ENCODE results near the gene NCLN. TPM values are rescaled to one million over a fixed set of nuclear protein-coding genes. Genes with fewer than 3 reads are reported as not detected.
"Not testable (repeated sequence)": the region's sequence is repeated elsewhere in the genome, so short reads cannot be mapped to it uniquely, and the experiment has no call there.

Gene NCLN
- total RNA-seq, 1 donor from 2014 or later = 90.0 TPM

DNA sequence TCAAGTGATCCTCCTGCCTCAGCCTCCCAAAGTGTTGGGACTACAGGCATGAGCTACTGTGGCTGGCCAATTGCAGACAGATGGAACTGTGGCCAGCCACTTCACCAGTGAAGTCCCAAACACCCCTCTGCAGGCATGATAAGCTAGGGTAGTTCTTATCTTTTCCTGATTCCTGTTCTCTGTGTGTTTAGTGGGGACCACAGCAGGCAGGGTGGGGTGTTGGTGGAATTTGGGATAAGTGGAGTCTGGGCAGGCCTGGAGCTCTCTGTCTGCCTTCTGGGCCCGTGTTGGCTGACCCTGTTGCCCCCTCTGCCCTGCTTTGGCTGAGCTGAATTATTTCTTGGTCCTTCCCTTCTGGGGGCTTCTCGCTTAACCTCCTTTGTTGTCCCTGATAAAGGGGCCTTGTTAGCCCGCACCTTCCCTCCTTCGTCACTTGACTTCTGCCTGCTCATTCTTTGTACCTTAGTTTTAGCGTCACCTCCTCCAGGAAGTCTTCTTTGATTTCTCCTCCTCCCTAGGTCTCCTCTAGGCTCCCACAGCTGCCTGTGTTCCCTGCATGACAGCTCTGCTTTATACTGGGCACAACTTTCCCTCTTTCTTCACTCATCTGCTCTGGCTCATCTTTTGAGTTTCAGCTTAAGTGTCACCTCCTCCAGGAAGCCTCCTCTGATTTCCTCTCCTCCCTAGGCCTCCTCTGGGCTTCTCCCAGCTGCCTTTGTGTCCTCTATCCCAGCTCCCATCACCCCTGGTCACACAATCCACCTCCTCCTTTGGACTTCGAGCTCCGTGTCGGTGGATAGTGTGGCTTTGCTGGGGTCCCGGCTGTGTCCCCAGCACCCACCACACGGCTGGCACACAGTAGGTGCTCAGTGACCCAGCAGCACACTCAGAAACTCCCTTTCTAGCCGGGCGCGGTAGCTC, 1.7 kb upstream of the NCLN start:
- no peak for DNase-seq (ENCODE audit: extremely low read depth, low read depth, low spot score)

DNA sequence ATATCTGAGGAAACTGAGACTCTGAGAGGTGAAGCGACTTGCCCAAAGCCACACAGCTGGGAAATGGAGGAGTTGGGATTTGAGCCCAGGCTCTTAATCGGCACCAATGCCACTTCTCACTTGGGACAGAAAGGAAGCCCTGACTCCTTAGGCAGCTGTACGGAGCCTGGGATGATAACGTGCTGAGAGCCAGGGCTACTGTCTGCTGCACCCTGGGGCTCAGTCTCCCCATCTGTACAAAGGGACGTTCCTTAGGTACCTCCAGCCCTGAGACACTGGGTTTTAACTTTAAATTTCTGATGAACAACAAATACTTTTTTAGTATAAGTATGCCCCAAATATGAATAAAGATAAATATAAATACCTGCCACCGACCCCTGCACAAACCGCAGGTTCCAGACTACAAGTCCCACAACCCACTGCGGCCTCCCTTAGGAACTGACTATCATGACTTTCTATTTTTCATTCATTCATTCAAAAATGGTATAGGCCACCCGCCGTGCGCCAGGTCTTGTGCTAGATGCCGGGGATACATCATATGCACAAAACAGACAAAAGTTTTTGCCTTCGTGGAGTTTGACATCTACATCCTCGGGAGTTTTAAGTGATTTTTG, 776 bp upstream of the NCLN start:
- no peak for DNase-seq (ENCODE audit: extremely low read depth, low read depth, low spot score)

DNA sequence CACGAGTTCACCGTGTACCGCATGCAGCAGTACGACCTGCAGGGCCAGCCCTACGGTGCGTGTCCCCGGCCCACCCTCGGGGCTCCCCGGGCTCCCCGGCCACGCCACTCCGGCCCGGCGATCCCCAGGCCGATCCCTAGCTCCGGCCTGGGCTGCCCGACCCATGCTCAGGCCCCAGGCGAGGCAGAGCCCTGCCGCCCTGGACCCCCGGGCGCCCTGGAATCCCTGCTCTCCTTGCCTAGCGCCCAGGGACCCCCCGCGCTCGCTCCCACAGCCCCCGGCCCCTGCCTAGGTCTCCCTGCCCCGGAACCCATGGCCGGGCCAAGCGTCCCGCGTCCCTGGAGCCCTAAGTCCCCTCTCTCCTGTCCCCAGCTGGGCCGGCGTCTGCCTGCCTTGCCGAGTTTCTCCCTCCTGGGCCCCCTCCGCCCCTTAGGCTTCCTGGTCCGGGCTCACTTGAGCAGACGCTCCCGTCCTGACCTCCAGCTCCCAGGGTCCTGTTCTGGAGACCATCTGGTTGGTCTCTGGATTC, 494 bp downstream of the NCLN start:
- DNase-seq (ENCODE audit: extremely low read depth, low read depth, low spot score) = no peak

DNA sequence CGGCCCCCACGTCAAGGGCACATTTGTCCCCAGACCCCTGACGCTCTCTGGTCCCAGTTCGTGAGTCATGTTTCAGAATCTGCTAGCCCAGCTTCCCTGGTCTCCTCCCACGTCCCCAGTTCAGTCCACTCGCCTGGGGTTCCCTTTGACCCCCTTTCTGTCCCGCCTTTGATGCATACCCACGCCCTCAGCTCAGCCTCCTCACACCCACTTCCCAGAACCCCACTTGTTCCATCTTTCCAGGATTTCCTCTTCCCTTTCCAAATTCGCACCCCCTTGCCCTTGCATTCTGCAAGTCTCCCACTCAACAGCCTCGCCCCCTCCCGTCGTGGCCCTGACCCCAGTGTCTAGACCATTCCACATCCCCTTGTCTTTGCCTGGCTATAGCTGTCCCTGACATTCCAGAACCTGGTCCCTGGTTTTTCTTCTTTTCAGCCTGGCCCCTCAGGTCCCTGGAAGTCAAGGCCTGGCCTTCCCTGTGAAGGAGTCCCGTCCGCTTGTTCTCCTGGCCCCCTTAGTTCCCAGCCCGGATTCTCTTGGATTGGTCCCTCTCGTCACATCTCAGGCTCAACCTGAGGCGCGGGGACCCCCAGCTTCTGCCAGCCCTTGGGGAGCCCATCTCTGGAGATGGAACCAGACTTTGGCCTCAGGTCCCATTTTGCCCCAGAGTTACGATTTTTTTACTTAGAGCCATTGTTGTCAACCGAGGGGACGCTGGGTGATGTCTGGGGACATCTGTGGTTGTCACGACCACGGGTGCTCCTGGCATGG, 1.3 kb downstream of the NCLN start:
- DNase-seq (ENCODE audit: extremely low read depth, low read depth, low spot score) = no peak

DNA sequence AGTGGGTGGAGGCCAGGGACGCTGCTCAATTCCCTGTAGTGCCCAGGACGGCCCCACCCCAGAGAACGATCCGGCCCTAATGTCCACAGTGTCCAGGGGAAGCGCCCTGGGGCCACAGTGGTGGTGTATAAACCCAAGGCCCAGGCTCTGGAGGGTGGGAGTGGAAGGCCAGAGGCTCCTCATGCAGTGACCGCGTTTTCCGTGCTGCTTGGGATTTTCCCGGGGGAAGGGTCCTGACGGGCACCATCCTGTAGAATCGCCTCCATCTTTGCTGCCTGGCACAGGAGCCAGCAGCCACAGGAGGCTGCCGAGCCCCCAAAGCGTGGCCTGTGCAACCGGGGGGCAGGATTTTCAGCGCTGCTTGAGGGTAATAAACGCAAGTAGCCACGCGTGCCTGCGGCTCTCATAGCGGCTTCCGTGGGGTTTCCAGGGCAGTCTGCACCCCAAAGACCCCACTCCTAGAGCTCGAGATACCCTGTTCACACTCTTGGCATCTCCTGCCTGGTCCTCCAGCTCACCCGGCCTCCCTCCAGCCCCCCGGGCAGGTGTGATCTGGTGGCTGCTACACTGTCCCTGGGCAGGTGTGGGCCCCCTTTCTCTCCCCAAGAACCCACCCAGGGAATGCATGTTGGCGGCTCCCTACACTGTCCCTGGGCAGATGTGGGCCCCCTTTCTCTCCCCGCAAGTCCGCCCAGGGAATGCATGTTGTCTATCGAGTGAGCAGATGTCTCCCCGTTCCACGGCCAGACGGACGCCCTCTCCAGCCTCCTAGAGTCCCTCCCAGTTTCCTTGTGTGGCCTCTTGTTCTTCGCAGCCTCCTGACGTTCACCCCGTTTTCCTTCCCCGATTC, 2.2 kb downstream of the NCLN start:
- DNase-seq (ENCODE audit: extremely low read depth, low read depth, low spot score) = no peak

DNA sequence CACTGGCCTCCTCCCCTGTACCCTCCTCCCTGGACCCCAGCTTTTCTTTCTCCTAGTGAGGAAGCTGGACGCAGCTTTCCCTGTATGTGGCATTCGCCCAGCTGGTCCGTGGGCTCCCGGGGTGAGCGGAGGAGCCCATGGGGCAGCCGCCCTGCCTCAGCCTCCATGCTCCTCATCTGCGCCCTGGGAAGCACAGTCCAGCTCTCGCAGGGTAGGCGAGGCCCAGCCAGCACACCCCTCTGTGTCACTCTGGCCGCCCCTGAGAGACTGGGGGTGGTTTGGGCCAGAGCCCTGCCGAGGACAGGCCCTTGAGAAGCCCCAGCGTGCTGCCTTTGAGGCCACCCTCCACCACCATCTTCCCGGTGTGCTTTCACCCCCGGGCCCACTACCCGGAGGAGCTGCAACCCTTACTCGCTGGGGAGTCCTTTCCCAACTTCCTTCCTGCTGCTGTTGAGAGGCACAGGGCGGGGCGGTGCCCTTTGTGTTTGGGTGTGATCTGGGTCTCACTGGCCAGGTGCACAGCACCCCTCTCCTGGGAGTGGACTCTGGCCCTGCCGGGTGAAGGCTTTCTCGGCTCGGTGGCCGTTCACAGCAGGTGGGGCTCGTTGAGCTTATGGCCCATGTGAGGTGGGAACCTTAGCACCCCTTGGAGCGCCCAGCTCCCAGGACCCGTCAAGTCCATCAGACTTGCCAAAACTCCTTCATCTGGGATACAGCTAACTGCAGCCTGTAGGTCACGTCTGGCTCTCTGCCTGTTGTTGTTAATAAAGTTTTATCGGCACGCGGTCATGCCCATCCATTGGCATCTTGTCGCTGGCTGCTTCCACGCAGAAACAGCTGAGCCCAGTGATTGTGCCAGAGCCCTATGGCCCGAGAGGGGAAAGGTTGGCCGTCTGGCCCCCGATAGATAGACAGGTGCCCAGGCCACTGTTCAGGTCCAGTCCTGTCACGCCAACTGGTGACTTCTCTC, 3.2 kb downstream of the NCLN start:
- DNase-seq (ENCODE audit: extremely low read depth, low read depth, low spot score) = no peak

DNA sequence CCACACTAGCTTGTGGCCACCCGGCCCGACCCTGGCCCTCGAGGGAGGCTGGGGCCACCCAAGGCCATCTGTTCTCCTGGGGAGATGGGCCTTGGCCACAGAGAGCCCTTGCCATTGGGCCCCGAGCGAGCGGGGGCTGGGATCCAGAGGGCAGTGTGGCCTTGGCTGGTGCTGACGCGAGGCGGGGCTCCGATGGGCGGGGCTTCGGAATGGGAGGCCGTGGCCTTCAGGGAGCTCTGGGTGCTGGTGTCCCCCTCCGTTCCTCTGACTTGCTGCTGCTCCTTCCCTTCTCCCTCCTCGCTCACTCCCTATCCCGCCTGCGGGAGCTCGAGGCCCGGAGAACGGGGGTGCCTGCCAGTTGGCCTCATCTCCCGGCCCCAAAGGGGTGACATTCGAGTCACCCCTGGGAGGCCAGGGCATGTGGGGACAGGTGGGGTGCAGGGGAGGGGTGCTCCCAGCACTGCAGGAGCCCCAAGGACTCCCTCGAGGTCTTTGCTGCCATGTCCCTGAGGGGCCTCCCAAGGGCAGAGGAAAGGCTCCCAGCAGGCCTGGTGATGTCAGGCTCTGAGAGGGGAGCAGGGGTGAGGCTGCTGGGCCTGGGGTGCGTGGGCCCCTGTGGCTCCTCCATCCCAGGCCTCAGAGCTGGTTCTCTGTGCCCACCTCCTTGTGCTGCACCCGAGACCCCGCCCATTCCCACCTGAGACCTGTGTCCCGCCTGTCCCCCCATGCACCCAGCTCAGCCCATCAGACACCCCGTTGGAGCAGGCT, 4.2 kb downstream of the NCLN start:
- no peak for DNase-seq (ENCODE audit: extremely low read depth, low read depth, low spot score)

DNA sequence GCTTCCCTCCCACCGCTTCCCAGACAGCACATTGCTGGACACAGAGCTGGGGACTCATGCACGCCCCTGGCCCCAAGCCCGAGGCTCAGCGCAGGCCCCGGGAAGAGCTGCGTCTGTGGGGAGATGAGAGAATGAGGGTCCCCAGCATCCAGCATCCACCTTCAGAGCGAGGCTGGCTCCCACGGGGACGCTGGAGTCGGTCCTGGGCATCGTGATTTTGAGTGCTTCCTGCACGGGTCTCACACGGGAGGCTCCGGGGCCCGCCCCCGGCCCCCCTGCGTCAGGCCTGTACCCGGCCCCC, 4.7 kb downstream of the NCLN start:
- DNase-seq (ENCODE audit: extremely low read depth, low read depth, low spot score) = no peak

DNA sequence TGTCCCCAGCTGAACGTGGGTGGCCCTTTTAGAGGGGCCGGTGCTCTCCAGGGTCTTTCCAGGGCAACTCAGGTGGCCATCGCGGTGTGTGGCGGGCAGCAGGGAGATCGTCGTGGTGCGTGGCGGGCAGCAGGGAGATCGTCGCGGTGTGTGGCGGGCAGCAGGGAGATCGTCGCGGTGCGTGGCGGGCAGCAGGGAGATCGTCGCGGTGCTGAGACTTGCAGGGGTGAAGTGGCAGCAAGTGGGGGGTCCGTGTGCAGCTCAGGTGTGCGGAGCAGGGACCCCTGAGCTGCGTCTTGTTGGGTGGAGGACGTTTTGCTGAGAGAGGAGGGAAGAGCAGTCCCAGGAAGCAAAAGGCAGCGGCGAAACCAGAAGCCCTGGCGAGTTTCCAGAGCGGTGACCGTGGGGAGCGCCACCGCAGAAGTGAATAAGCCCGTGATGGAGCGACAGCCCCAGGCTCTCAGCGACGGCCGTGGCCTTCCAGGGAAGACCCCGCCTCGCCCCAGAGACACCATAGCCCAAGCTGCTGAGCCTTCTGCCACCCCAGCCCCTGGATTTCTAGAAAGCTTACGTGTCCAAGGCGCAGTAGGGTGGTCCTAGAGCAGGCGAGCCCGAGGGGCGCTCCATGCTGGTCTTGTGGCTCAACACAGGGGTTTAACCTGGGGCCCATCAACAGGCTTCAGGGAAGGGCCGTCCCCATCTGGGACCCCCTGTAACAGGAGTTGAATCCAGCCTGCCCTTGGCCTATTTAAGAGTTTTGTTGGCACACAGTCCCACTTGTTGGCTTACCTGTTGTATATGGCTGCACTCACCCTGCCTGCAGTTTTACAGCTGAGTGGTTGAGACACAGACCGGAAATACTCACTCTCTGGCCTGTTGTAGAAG, 5.4 kb downstream of the NCLN start:
- no peak for DNase-seq (ENCODE audit: extremely low read depth, low read depth, low spot score)

DNA sequence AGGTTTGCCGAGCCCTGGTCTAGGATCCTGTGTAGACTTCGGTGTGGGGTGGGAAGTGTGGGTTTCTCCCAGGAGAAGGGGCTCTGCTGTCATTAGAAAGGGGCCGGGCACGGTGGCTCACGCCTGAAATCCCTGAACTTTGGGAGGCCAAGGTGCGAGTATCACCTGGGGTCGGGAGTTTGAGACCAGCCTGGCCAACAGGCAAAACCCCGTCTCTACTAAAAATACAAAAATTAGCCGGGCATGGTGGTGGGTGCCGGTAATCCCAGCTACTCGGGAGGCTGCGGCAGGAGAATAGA, 6.0 kb downstream of the NCLN start:
- DNase-seq (ENCODE audit: extremely low read depth, low read depth, low spot score) = not testable (repeated sequence)

DNA sequence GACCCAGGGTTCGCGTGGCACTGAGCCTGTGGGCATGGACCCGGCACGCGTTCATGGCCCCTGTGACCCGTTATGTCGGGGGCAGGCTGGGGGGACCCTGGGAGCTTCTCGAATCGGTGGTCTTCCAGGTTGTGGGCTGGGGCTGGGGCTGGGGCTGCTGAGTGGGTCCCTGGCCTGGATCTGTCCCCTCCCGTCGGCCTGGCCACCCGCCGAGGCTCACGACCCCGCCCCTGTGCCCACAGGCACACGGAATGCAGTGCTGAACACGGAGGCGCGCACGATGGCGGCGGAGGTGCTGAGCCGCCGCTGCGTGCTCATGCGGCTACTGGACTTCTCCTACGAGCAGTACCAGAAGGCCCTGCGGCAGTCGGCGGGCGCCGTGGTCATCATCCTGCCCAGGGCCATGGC, 6.5 kb downstream of the NCLN start:
- DNase-seq (ENCODE audit: extremely low read depth, low read depth, low spot score) = no peak

DNA sequence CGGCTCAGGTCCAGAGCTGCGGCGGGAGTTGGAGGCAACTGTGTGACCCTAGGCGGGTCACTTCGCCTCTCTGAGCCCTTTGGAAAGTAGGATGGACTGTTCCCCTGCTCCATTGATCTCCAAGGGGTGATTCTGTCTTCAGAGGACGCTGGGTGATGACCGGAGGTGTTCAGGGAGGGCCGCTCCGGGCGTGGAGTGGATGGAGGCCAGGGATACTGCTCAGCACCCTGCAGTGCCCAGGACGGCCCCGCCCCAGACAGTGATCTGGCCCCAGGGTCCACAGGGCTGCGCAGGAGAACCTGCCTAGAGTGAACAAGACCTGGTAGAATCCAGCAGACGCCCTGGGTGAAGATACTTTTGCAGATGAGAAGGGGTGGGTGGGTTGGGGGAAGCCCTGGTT, 7.0 kb downstream of the NCLN start:
- no peak for DNase-seq (ENCODE audit: extremely low read depth, low read depth, low spot score)

DNA sequence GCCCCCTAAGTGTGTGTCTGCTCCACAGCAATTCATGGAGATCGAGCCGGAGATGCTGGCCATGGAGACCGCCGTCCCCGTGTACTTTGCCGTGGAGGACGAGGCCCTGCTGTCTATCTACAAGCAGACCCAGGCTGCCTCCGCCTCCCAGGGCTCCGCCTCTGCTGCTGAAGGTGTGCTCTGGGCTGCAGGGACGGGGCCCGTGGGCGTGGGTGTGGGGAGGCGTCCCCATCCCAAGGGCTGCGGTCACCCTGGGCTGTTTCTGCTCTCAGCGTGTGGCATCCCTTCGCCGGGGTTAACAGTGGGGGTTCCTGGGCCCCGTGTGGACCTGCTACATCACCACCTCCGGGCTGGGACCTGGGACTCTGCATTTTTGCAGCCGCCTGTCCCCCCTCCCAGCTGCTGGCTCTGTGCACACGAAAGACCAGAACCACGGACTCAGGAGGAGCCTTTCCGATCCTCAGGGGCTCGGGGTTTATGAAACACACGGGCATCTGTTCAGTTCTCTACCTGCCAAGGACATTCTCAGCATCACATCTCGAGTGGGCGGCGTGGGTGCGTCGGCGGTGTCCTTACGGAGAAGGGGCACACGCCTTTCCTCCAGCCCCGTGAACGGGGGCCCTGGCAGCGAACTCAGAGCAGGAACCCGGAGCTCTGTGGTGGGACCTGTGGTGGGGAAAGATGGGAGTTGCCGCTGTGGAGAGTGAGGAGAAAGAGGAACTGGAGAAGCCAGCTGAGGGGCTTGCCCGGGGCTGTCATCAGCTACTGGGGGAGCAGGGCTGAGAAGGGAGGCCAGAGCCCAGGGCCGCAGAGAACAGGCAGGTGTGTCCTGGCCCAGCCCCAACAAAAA, 7.8 kb downstream of the NCLN start:
- no peak for DNase-seq (ENCODE audit: extremely low read depth, low read depth, low spot score)

DNA sequence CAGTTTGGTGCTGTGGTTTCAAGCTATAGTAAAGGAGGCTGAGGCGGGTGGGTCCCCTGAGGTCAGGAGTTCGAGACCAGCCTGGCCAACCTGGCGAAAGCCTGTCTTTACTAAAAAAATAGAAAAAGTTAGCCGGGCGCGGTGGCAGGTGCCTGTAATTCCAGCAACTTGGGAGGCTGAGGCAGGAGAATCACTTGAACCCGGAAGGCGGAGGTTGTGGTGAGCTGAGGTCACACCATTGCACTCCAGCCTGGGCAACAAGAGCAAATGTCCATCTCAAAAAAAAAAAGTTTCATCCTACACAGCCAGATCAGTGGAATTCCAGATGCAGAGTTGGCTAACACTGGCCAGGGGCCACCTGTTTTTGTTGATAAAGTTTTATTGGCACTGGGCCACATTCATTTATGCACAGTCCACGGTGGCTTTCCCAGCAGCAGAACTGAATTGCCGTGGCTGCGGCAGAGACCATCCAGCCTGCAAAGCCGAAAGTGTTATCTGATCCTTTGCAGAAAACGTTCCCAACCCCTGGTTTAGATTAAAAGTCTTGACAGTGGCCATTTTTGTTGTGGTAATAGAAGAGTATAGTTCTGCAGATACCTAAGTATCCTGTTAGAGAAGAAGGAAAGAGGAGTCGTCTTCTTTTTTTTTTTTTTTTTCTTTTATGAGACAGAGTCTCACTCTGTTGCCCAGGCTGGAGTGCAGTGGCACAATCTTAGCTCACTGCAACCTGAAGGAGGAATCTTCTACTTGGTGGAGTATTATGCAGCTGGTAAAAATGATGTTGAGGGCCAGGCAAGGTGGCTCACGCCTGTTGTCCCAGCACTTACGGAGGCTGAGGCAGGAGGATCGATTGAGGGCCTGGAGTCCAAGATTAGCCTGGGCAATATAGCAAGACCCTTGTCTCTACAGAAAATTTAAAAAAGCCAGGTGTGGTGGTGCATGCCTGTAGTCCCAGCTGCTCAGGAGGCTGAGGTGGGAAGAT, 8.7 kb downstream of the NCLN start:
- DNase-seq (ENCODE audit: extremely low read depth, low read depth, low spot score) = no peak

DNA sequence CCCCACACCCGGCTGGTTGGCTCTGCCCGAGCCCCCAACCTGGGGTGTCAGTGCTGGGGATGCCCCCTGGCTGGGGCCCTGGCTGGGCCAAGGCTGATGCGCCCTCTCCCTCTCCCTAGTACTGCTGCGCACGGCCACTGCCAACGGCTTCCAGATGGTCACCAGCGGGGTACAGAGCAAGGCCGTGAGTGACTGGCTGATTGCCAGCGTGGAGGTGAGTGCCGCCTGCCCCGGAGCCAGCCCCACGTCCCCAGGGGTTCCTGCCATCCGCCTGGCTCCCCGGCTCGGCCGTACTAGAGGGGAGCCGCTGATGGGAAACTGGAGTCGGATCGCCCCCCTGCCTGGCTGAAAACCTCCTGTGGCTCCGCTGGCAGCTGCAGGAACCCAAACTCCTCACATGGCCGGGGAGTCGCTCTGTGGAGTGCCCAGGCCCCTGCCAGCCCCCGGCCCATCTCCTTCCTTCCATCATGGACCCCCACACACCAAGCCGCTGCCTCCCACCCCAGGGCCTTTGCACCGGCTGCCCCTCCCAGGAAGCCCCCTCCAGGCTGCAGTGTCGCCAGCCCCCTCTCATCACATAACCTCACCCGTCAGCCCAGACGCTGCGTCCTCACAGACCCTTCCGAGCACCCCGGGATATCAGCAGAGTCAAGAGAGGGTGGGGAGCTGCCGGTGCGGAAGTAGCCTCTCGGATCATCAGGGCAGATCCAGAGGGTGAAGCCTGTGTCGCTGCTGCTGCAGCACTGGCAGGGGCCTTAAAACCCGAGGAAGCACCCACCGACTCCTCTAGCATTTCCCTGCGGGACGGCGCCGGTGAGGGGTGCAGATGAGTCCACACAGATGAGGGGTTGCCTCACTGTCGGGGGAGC, 10.6 kb downstream of the NCLN start:
- no peak for DNase-seq (ENCODE audit: extremely low read depth, low read depth, low spot score)
